SK-N-SH treated with all-trans-retinoic acid at 6 μM for 48 hours (cell line): ENCODE results near the gene GATAD2A.

Experiments used
- ATAC-seq: fragments of 200-7000 bp; cut with Tn5 transposase; 3 replicates; pipeline ENCODE4 v1.9.1; 2020; ENCODE audit warnings: mild to moderate bottlenecking, moderate library complexity
- ARNTL ChIP-seq: fragments of 450-650 bp; formaldehyde crosslinking; IDR thresholded peaks from 2 replicates; pipeline ENCODE4 v1.5.0; 2020; ENCODE audit warnings: low read depth, mild to moderate bottlenecking, moderate library complexity, borderline replicate concordance
- BACH2 ChIP-seq: fragments of 250-450 bp; sonication (Bioruptor Pico); IDR thresholded peaks from 2 replicates; pipeline ENCODE4 v1.9.0; 2021; ENCODE audit warnings: mild to moderate bottlenecking, borderline replicate concordance
- CSDC2 ChIP-seq: fragments of 250-450 bp; sonication (Bioruptor Pico); IDR thresholded peaks from 2 replicates; pipeline ENCODE4 v1.5.0; 2020; ENCODE audit warnings: mild to moderate bottlenecking, moderate library complexity
- ESRRG ChIP-seq: fragments of 250-450 bp; sonication (Bioruptor Pico); IDR thresholded peaks from 2 replicates; pipeline ENCODE4 v1.6.1; 2021; ENCODE audit warnings: mild to moderate bottlenecking
- GLIS3 ChIP-seq: fragments of 250-450 bp; sonication (Bioruptor Pico); IDR thresholded peaks from 2 replicates; pipeline ENCODE4 v1.5.0; 2020; ENCODE audit warnings: mild to moderate bottlenecking, moderate library complexity
- ISL1 ChIP-seq: fragments of 250-450 bp; sonication (Bioruptor Pico); IDR thresholded peaks from 2 replicates; pipeline ENCODE4 v2.1.2; 2022; ENCODE audit warnings: mild to moderate bottlenecking, moderate library complexity
- OSR1 ChIP-seq: fragments of 250-450 bp; sonication (Bioruptor Pico); IDR thresholded peaks from 2 replicates; pipeline ENCODE4 v1.8.0; 2022; ENCODE audit warnings: moderate library complexity, mild to moderate bottlenecking, inconsistent platforms
- PPARA ChIP-seq: fragments of 250-450 bp; sonication (Bioruptor Pico); IDR thresholded peaks from 2 replicates; pipeline ENCODE4 v1.5.0; 2020; ENCODE audit warnings: mild to moderate bottlenecking, borderline replicate concordance
- RARB ChIP-seq: fragments of 250-450 bp; sonication (Bioruptor Pico); IDR thresholded peaks from 2 replicates; pipeline ENCODE4 v1.8.0; 2021; ENCODE audit warnings: mild to moderate bottlenecking, moderate library complexity
- SNAI2 ChIP-seq: fragments of 250-450 bp; sonication (Bioruptor Pico); IDR thresholded peaks from 2 replicates; pipeline ENCODE4 v1.5.0; 2020; ENCODE audit warnings: mild to moderate bottlenecking, moderate library complexity
- TCF4 ChIP-seq: fragments of 250-450 bp; sonication (Bioruptor Pico); IDR thresholded peaks from 2 replicates; pipeline ENCODE4 v1.8.0; 2021; ENCODE audit warnings: mild to moderate bottlenecking, moderate library complexity, borderline replicate concordance
- TOX ChIP-seq: fragments of 250-450 bp; sonication (Bioruptor Pico); IDR thresholded peaks from 2 replicates; pipeline ENCODE4 v1.8.0; 2021; ENCODE audit warnings: mild to moderate bottlenecking, moderate library complexity, borderline replicate concordance
- ZC3H10 ChIP-seq: fragments of 250-450 bp; sonication (Bioruptor Pico); IDR thresholded peaks from 2 replicates; pipeline ENCODE4 v1.5.1; 2021; ENCODE audit warnings: mild to moderate bottlenecking, moderate library complexity
- ZFP3 ChIP-seq: fragments of 250-450 bp; sonication (Bioruptor Pico); IDR thresholded peaks from 2 replicates; pipeline ENCODE4 v1.5.0; 2020; ENCODE audit warnings: mild to moderate bottlenecking, moderate library complexity
- ZFP30 ChIP-seq: fragments of 450-650 bp; formaldehyde crosslinking; IDR thresholded peaks from 2 replicates; pipeline ENCODE4 v1.5.0; 2022; ENCODE audit warnings: mild to moderate bottlenecking, moderate library complexity
- ZNF565 ChIP-seq: fragments of 450-650 bp; formaldehyde crosslinking; conservative IDR thresholded peaks from 2 replicates; pipeline ENCODE4 v1.5.0; 2020; ENCODE audit warnings: low read depth, mild to moderate bottlenecking, moderate library complexity
- ZNF70 ChIP-seq: fragments of 450-650 bp; formaldehyde crosslinking; IDR thresholded peaks from 2 replicates; pipeline ENCODE4 v1.5.0; 2020; ENCODE audit warnings: mild to moderate bottlenecking, moderate library complexity
- ZNF8 ChIP-seq: fragments of 450-650 bp; formaldehyde crosslinking; IDR thresholded peaks from 2 replicates; pipeline ENCODE4 v1.5.0; 2020; ENCODE audit warnings: mild to moderate bottlenecking, moderate library complexity
- TF ChIP-seq, protein P1 (sequence below): fragments of 250-450 bp; sonication (Bioruptor Pico); IDR thresholded peaks from 2 replicates; pipeline ENCODE4 v1.5.1; 2020; ENCODE audit warnings: low read depth, mild to moderate bottlenecking, moderate library complexity
- TF ChIP-seq, protein P2 (sequence below): fragments of 250-450 bp; sonication (Bioruptor Pico); IDR thresholded peaks from 2 replicates; pipeline ENCODE4 v1.8.0; 2021; ENCODE audit warnings: low read depth, mild to moderate bottlenecking, moderate library complexity, borderline replicate concordance
- TF ChIP-seq, protein P3 (sequence below): fragments of 250-450 bp; sonication (Bioruptor Pico); IDR thresholded peaks from 2 replicates; pipeline ENCODE4 v1.5.0; 2020; ENCODE audit warnings: mild to moderate bottlenecking, moderate library complexity
- TF ChIP-seq, protein P4 (sequence below): fragments of 250-450 bp; sonication (Bioruptor Pico); IDR thresholded peaks from 2 replicates; pipeline ENCODE4 v1.5.1; 2021; ENCODE audit warnings: mild to moderate bottlenecking, moderate library complexity
- TF ChIP-seq, protein P5 (sequence below): fragments of 250-450 bp; sonication (Bioruptor Pico); IDR thresholded peaks from 2 replicates; pipeline ENCODE4 v1.8.0; 2020; ENCODE audit warnings: mild to moderate bottlenecking, moderate library complexity, borderline replicate concordance

GATAD2A gene

DNA sequence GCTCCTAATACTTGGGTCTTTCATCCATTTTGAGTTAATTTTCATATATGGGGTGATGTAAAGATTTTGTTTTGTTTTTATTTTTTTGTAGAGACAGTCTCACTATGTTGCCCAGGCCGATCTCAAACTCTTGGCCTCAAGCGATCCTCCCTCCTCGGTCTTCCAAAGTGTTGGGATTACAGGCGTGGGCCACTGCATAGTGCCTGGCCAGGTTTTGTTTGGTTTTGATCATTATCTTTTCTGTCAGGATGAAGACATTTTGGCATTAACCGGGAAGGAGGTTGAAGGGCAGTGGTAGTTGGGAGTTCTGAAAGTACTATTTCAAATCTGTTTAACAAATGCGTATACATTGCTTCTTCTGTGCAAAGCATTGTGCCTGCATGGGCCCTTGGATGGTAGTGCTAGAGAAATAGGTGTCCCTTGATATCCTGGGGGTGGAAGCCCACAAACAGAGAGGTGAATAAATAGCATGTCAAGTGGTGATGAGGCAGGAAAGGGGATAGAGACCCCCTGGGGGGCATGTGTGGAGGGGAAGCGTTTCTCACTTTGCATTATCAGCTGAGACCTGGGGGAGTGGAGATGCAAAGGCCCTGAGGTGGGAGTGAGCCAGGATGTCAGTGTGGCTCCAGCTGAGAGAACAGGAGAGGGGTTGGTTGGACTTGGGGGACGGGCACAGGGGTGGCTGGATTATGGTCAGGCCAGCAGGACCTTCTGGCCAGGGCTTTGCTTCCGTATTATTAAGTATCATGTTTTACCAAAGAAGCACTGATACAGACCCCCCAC is 41.4 kb downstream of the GATAD2A start:
- TF ChIP-seq TOX (CRISPR knock-in tag) (no peak), ARNTL (CRISPR knock-in tag) (no peak), CSDC2 (CRISPR knock-in tag) (no peak), ZC3H10 (CRISPR knock-in tag) (no peak), ZNF565 (CRISPR knock-in tag) (no peak), ZNF8 (CRISPR knock-in tag) (no peak), ESRRG (CRISPR knock-in tag) (no peak), ZFP3 (CRISPR knock-in tag) (no peak), SNAI2 (CRISPR knock-in tag) (no peak), OSR1 (CRISPR knock-in tag) (no peak), ZFP30 (no peak), GLIS3 (CRISPR knock-in tag) (no peak), RARB (CRISPR knock-in tag) (no peak), BACH2 (CRISPR knock-in tag) (no peak), TCF4 (CRISPR knock-in tag) (no peak)
- TF ChIP-seq, protein P1, sequence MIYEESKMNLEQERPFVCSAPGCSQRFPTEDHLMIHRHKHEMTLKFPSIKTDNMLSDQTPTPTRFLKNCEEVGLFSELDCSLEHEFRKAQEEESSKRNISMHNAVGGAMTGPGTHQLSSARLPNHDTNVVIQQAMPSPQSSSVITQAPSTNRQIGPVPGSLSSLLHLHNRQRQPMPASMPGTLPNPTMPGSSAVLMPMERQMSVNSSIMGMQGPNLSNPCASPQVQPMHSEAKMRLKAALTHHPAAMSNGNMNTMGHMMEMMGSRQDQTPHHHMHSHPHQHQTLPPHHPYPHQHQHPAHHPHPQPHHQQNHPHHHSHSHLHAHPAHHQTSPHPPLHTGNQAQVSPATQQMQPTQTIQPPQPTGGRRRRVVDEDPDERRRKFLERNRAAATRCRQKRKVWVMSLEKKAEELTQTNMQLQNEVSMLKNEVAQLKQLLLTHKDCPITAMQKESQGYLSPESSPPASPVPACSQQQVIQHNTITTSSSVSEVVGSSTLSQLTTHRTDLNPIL (CRISPR knock-in tag): no peak
- TF ChIP-seq, protein P2, sequence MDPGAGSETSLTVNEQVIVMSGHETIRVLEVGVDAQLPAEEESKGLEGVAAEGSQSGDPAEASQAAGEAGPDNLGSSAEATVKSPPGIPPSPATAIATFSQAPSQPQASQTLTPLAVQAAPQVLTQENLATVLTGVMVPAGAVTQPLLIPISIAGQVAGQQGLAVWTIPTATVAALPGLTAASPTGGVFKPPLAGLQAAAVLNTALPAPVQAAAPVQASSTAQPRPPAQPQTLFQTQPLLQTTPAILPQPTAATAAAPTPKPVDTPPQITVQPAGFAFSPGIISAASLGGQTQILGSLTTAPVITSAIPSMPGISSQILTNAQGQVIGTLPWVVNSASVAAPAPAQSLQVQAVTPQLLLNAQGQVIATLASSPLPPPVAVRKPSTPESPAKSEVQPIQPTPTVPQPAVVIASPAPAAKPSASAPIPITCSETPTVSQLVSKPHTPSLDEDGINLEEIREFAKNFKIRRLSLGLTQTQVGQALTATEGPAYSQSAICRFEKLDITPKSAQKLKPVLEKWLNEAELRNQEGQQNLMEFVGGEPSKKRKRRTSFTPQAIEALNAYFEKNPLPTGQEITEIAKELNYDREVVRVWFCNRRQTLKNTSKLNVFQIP (CRISPR knock-in tag): no peak
- TF ChIP-seq, protein P3, sequence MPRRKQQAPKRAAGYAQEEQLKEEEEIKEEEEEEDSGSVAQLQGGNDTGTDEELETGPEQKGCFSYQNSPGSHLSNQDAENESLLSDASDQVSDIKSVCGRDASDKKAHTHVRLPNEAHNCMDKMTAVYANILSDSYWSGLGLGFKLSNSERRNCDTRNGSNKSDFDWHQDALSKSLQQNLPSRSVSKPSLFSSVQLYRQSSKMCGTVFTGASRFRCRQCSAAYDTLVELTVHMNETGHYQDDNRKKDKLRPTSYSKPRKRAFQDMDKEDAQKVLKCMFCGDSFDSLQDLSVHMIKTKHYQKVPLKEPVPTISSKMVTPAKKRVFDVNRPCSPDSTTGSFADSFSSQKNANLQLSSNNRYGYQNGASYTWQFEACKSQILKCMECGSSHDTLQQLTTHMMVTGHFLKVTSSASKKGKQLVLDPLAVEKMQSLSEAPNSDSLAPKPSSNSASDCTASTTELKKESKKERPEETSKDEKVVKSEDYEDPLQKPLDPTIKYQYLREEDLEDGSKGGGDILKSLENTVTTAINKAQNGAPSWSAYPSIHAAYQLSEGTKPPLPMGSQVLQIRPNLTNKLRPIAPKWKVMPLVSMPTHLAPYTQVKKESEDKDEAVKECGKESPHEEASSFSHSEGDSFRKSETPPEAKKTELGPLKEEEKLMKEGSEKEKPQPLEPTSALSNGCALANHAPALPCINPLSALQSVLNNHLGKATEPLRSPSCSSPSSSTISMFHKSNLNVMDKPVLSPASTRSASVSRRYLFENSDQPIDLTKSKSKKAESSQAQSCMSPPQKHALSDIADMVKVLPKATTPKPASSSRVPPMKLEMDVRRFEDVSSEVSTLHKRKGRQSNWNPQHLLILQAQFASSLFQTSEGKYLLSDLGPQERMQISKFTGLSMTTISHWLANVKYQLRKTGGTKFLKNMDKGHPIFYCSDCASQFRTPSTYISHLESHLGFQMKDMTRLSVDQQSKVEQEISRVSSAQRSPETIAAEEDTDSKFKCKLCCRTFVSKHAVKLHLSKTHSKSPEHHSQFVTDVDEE (CRISPR knock-in tag): no peak
- TF ChIP-seq, protein P4, sequence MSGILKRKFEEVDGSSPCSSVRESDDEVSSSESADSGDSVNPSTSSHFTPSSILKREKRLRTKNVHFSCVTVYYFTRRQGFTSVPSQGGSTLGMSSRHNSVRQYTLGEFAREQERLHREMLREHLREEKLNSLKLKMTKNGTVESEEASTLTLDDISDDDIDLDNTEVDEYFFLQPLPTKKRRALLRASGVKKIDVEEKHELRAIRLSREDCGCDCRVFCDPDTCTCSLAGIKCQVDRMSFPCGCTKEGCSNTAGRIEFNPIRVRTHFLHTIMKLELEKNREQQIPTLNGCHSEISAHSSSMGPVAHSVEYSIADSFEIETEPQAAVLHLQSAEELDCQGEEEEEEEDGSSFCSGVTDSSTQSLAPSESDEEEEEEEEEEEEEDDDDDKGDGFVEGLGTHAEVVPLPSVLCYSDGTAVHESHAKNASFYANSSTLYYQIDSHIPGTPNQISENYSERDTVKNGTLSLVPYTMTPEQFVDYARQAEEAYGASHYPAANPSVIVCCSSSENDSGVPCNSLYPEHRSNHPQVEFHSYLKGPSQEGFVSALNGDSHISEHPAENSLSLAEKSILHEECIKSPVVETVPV (CRISPR knock-in tag): no peak
- TF ChIP-seq, protein P5, sequence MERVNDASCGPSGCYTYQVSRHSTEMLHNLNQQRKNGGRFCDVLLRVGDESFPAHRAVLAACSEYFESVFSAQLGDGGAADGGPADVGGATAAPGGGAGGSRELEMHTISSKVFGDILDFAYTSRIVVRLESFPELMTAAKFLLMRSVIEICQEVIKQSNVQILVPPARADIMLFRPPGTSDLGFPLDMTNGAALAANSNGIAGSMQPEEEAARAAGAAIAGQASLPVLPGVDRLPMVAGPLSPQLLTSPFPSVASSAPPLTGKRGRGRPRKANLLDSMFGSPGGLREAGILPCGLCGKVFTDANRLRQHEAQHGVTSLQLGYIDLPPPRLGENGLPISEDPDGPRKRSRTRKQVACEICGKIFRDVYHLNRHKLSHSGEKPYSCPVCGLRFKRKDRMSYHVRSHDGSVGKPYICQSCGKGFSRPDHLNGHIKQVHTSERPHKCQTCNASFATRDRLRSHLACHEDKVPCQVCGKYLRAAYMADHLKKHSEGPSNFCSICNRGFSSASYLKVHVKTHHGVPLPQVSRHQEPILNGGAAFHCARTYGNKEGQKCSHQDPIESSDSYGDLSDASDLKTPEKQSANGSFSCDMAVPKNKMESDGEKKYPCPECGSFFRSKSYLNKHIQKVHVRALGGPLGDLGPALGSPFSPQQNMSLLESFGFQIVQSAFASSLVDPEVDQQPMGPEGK (CRISPR knock-in tag): no peak
- ATAC-seq: no peak

DNA sequence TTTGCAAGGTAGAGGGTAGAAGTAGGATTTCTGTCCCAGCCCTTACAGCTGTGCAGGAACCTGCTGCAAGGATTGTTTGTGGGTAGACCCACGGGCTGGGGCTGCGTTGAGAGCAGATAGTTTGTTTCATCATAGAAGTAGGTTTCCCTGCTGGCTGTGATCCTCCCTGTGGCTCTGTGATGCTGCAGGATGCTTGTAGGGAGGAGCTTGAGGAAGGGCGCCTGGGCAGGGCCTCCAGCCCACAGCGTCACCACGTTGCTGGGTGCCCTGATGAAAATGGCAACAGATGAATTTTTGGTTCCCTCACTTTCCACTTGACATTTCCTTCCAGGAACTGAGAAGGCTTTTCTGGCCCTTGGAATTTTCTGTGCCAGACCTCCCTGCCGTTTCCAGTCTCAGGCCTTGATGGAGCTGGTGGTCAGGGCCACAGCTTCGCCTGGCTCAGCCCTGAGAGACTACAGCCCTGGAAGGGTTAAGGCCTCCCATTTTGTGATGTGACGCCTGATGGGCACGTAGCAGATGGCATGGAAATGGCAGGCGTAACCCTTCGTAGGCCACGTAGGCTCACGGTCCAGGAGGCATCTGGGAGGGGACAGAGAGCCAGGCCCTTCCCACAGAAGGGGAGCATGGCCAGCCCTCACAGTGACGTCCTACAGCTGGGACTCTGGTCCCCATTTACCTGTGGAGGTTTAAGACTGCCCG is 42.2 kb downstream of the GATAD2A start:
- ATAC-seq: no peak
- TF ChIP-seq, protein P4 (CRISPR knock-in tag): no peak
- TF ChIP-seq, protein P2 (CRISPR knock-in tag): no peak
- TF ChIP-seq, protein P1 (CRISPR knock-in tag): no peak
- TF ChIP-seq GLIS3 (CRISPR knock-in tag) (no peak), OSR1 (CRISPR knock-in tag) (no peak), TCF4 (CRISPR knock-in tag) (no peak), ZNF70 (CRISPR knock-in tag) (no peak), ZC3H10 (CRISPR knock-in tag) (no peak), ARNTL (CRISPR knock-in tag) (no peak), ZNF565 (CRISPR knock-in tag) (no peak), ZFP30 (no peak), CSDC2 (CRISPR knock-in tag) (no peak), ESRRG (CRISPR knock-in tag) (no peak), PPARA (CRISPR knock-in tag) (no peak), TOX (CRISPR knock-in tag) (no peak), ZNF8 (CRISPR knock-in tag) (no peak), ISL1 (CRISPR knock-in tag) (no peak), SNAI2 (CRISPR knock-in tag) (no peak)
